ENCODE results near the gene YJU2.

DNA sequence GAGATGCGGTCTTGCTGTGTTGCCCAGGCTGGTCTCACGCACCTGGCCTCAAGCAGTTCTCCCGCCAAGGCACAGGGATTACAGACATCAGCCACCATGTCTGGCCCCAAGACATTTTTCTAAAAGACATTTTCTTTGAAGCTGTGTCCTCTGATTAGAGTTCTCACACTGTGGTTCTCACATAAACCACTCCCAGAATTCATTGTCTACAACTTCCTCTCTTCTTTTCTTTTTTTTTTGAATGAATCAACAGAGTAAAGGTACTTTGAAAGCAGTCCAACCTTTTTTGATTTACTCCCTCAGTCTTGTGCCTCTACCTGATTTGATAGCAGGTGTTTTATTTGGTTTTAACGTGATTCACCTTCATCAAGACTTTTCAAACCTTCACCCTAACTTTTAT is 17.9 kb downstream of the YJU2 start:
- TF ChIP-seq TAF1 (CRISPR knock-in tag; IDR thresholded peaks at IDR 0.05) = no peak
- TF ChIP-seq ZFP1 (CRISPR knock-in tag; IDR thresholded peaks at IDR 0.05) = no peak
- TF ChIP-seq, protein P1, sequence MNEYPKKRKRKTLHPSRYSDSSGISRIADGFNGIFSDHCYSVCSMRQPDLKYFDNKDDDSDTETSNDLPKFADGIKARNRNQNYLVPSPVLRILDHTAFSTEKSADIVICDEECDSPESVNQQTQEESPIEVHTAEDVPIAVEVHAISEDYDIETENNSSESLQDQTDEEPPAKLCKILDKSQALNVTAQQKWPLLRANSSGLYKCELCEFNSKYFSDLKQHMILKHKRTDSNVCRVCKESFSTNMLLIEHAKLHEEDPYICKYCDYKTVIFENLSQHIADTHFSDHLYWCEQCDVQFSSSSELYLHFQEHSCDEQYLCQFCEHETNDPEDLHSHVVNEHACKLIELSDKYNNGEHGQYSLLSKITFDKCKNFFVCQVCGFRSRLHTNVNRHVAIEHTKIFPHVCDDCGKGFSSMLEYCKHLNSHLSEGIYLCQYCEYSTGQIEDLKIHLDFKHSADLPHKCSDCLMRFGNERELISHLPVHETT (CRISPR knock-in tag; conservative IDR thresholded peaks at IDR 0.05) = no peak
- TF ChIP-seq FOSL2 (CRISPR knock-in tag; IDR thresholded peaks at IDR 0.05) = no peak
